DMS114 treated with DMSO at 0.1 percent for 48 hours (cell line): ENCODE data around the gene MAPK1.
"Not testable (repeated sequence)": the region's sequence is repeated elsewhere in the genome, so short reads cannot be mapped to it uniquely, and the experiment has no call there.

Experiments used
- DNase-seq: peaks from one replicate; lab custom pipeline; 2025; ENCODE audit not compliant: unreplicated experiment; lab: John Stamatoyannopoulos, UW

The MAPK1 gene

GRCh38 chr22:21882754-21883333 is 15.4 kb upstream of the MAPK1 start:
- not testable (repeated sequence) for DNase-seq

GRCh38 chr22:21881841-21882753 is 14.7 kb upstream of the MAPK1 start:
- DNase-seq: no peak

- DNase-seq: no peak
Observed at GRCh38 chr22:21876486-21877176, 9.2 kb upstream of the MAPK1 start.

- DNase-seq: not testable (repeated sequence)
Observed at GRCh38 chr22:21874953-21875352, 7.5 kb upstream of the MAPK1 start.

GRCh38 chr22:21873619-21874018 is 6.2 kb upstream of the MAPK1 start:
- DNase-seq: no peak

GRCh38 chr22:21872741-21873140 is 5.3 kb upstream of the MAPK1 start:
- DNase-seq: not testable (repeated sequence)

GRCh38 chr22:21868651-21869050 is 1.2 kb upstream of the MAPK1 start:
- no peak for DNase-seq

GRCh38 chr22:21866833-21867527 is 465 bp downstream of the MAPK1 start:
- no peak for DNase-seq

GRCh38 chr22:21865041-21865440 is 2.4 kb downstream of the MAPK1 start:
- no peak for DNase-seq

GRCh38 chr22:21862386-21863245 is 4.8 kb downstream of the MAPK1 start:
- DNase-seq: no peak

- DNase-seq: no peak
Observed at GRCh38 chr22:21861851-21862250, 5.6 kb downstream of the MAPK1 start.

- no peak for DNase-seq
Observed at GRCh38 chr22:21861264-21861848, 6.1 kb downstream of the MAPK1 start.

GRCh38 chr22:21860491-21861039 is 6.9 kb downstream of the MAPK1 start:
- DNase-seq: no peak

GRCh38 chr22:21858025-21858764 is 9.2 kb downstream of the MAPK1 start:
- DNase-seq: no peak

- DNase-seq: no peak
Observed at GRCh38 chr22:21857481-21857914, 9.9 kb downstream of the MAPK1 start.

- no peak for DNase-seq
Observed at GRCh38 chr22:21856868-21857267, 10.6 kb downstream of the MAPK1 start.

- no peak for DNase-seq
Observed at GRCh38 chr22:21856197-21856596, 11.2 kb downstream of the MAPK1 start.

- no peak for DNase-seq
Observed at GRCh38 chr22:21855676-21856075, 11.8 kb downstream of the MAPK1 start.

GRCh38 chr22:21850660-21851059 is 16.8 kb downstream of the MAPK1 start:
- no peak for DNase-seq
